Activated naive CD8-positive, alpha-beta T cell (primary cell): ENCODE data around the gene OOSP2.
"Not testable (repeated sequence)": the region's sequence is repeated elsewhere in the genome, so short reads cannot be mapped to it uniquely, and the experiment has no call there.

ENCODE experiments used
- H3K27ac Mint-ChIP-seq: one replicate; pipeline ENCODE4 v1.8.0; 2021; ENCODE audit warnings: mixed read lengths
- H3K27me3 Mint-ChIP-seq: one replicate; pipeline ENCODE4 v1.8.0; 2021; ENCODE audit warnings: mixed read lengths
- H3K36me3 Mint-ChIP-seq: one replicate; pipeline ENCODE4 v1.8.0; 2021; ENCODE audit warnings: mixed read lengths
- H3K4me1 Mint-ChIP-seq: one replicate; pipeline ENCODE4 v1.8.0; 2021; ENCODE audit warnings: low read depth, mixed read lengths
- H3K4me3 Mint-ChIP-seq: one replicate; pipeline ENCODE4 v1.8.0; 2021; ENCODE audit warnings: mild to moderate bottlenecking, mixed read lengths
- H3K9me3 Mint-ChIP-seq: one replicate; pipeline ENCODE4 v1.8.0; 2021; ENCODE audit warnings: low read depth, mixed read lengths

Gene OOSP2

DNA sequence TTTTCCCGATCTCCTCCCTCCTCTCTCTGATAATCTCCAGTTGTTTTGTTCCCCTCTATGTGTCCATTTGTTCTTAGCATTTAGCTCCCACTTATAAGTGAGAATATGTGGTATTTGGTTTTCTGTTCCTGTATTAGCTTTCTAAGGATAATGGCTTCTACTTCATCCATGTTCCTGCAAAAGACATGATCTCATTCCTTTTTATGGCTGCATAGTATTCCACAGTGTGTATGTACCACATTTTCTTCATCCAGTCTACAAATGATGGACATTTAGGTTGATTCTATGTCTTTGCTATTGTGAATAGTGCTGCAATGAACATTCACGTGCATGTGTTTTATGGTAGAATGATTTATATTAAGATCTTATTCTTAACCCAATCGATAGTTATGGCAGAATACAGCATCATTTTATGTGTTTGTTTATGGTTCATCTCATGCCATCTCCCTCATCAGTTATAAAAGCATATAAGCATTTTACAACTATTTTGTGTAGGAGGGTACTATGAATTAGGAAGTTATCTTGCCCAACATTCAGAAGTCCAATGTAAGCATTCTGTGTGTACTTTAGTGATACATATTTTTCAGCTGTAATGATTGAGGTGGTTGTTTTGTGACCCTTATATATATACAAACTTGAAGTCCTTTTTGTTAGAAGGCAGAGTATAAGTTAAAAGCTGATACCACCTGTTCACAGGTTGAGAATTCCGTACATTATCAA lies 19.5 kb downstream of the OOSP2 start:
- H3K36me3 Mint-ChIP-seq, result no peaks in the 10 kb centered on the region
- no peaks in the 10 kb centered on the region for H3K4me1 Mint-ChIP-seq
- no peak overlapping the region for H3K27ac Mint-ChIP-seq
- H3K4me3 Mint-ChIP-seq, result no peak overlapping the region
- H3K9me3 Mint-ChIP-seq, result peaks cover 3% of the 10 kb centered on the region
- H3K27me3 Mint-ChIP-seq, result peaks cover 3% of the 10 kb centered on the region

DNA sequence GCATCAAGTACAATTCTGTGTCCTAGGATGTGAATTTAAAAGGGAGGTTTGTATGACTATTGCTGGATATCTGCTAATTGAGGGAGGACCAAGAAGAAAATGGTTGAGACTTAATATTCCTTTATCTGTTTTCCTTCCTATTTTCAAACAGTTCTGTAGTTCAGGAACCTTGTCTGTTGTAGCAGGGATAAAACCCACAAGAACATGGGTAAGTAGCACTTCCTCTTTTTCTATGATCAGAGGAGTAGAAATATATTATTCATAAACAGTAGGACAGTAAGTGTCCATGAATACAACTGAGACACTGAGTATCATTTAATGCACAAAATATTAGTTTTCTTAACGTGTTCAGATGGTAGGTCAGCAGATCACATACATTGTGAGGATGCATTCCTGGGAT lies 23.9 kb downstream of the OOSP2 start:
- H3K4me3 Mint-ChIP-seq, result no peak overlapping the region
- no peak overlapping the region for H3K27ac Mint-ChIP-seq
- H3K36me3 Mint-ChIP-seq, result no peaks in the 10 kb centered on the region

DNA sequence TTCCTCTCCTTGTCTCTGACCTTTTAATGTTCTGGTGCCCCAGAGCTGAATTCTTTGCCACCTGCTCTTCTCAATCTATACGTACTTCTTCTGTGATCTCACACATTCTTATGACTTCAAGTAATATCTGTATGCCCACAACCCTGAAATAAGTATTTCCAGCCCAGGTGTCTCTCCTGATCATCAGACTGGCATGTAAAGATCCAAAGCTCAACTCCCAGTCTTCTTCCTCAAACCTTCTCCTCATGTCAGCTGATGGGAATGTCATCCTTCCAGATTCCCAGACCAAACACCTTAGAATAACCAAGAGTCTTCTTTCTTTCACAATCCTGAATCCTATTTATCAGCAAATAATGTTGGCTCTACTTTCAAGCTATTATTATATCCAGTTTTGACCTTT lies 25.6 kb downstream of the OOSP2 start:
- Mint-ChIP-seq H3K9me3 (no peaks in the 10 kb centered on the region), H3K36me3 (no peaks in the 10 kb centered on the region), H3K27me3 (peaks cover 8% of the 10 kb centered on the region), H3K27ac (no peak overlapping the region), H3K4me3 (no peak overlapping the region), H3K4me1 (no peaks in the 10 kb centered on the region)

More for the DNA sequence above, 23.9 kb downstream of the OOSP2 start:
- H3K9me3 Mint-ChIP-seq, result peaks cover 3% of the 10 kb centered on the region
- H3K4me1 Mint-ChIP-seq, result no peaks in the 10 kb centered on the region
- H3K27me3 Mint-ChIP-seq, result peaks cover 3% of the 10 kb centered on the region

- no peaks in the 10 kb centered on the region for H3K36me3 Mint-ChIP-seq
- no peak overlapping the region for H3K27ac Mint-ChIP-seq
- no peak overlapping the region for H3K4me3 Mint-ChIP-seq
- peaks cover 12% of the 10 kb centered on the region for H3K27me3 Mint-ChIP-seq
- H3K9me3 Mint-ChIP-seq, result no peaks in the 10 kb centered on the region
- H3K4me1 Mint-ChIP-seq, result no peaks in the 10 kb centered on the region
These were observed 29.2 kb downstream of the OOSP2 start for GRCh38 chr11:60069450-60069849.

- H3K4me3 Mint-ChIP-seq, H3K9me3 Mint-ChIP-seq, H3K4me1 Mint-ChIP-seq, H3K36me3 Mint-ChIP-seq, H3K27ac Mint-ChIP-seq: not testable (repeated sequence)
- H3K27me3 Mint-ChIP-seq, result peaks cover 12% of the 10 kb centered on the region
These were observed 31.4 kb downstream of the OOSP2 start for GRCh38 chr11:60071644-60072043.

DNA sequence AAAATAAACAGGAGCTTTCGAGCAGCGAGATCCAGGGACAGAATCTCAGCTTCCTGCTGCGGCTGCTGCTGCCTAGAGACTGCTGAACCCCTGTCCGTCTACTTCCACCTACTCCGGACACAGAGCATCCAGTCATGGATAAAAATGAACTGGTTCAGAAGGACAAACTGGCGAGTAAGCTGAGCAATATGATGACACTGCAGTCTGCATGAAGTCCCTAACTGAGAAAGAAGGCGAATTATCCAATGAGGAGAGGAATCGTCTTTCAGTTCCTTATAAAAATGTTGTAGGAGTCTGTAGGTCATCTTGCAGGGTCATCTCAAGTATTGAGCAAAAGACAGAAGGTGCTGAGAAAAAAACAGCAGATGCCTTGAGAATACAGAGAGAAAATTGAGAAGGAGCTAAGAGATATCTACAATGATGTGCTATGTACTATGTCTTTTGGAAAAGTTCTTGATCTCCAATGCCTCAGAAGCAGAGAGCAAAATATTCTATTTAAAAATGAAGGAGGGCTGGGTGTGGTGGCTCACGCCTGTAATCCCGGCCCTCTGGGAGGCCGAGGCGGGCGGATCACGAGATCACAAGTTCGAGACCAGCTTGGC lies 37.1 kb downstream of the OOSP2 start:
- Mint-ChIP-seq H3K4me1 (no peaks in the 10 kb centered on the region), H3K27me3 (peaks cover 1% of the 10 kb centered on the region), H3K36me3 (no peaks in the 10 kb centered on the region), H3K27ac (no peak overlapping the region), H3K4me3 (no peak overlapping the region), H3K9me3 (peaks cover 11% of the 10 kb centered on the region)

GRCh38 chr11:60077981-60078380 lies 37.8 kb downstream of the OOSP2 start:
- no peaks in the 10 kb centered on the region for H3K36me3 Mint-ChIP-seq
- peaks cover 1% of the 10 kb centered on the region for H3K27me3 Mint-ChIP-seq
- no peak overlapping the region for H3K27ac Mint-ChIP-seq
- no peak overlapping the region for H3K4me3 Mint-ChIP-seq
- peaks cover 11% of the 10 kb centered on the region for H3K9me3 Mint-ChIP-seq
- H3K4me1 Mint-ChIP-seq, result no peaks in the 10 kb centered on the region

DNA sequence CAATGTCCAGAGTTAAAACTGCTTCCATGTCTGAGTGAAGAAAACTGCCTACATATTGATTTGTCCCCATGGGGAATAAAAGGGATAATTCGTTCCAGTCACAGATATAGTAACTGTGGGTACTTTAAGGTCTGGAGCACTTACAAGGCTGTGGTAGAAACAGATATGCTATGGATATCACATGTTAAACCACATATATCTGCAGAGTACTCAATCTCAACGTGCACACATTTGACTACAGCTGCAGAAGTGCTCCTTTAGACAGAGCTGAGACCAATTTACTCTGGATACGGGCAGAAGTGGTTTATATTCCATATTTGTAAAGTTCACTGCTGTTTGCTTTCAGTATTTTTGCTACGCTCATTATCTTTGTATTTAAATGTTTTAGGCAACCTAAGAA lies 38.5 kb downstream of the OOSP2 start:
- Mint-ChIP-seq H3K36me3 (no peaks in the 10 kb centered on the region), H3K4me1 (no peaks in the 10 kb centered on the region), H3K27ac (no peak overlapping the region), H3K27me3 (peaks cover 1% of the 10 kb centered on the region), H3K4me3 (no peak overlapping the region), H3K9me3 (peaks cover 11% of the 10 kb centered on the region)

GRCh38 chr11:60080535-60080934 lies 40.3 kb downstream of the OOSP2 start:
- Mint-ChIP-seq H3K36me3 (no peaks in the 10 kb centered on the region), H3K4me1 (no peaks in the 10 kb centered on the region), H3K9me3 (peaks cover 11% of the 10 kb centered on the region), H3K27ac (no peak overlapping the region), H3K4me3 (no peak overlapping the region), H3K27me3 (peaks cover 5% of the 10 kb centered on the region)

GRCh38 chr11:60084631-60085273 lies 44.5 kb downstream of the OOSP2 start:
- Mint-ChIP-seq H3K36me3 (no peaks in the 10 kb centered on the region), H3K27ac (no peak overlapping the region), H3K9me3 (no peaks in the 10 kb centered on the region), H3K4me3 (no peak overlapping the region), H3K27me3 (peaks cover 13% of the 10 kb centered on the region), H3K4me1 (no peaks in the 10 kb centered on the region)

- Mint-ChIP-seq H3K27me3 (peaks cover 13% of the 10 kb centered on the region), H3K36me3 (no peaks in the 10 kb centered on the region), H3K9me3 (no peaks in the 10 kb centered on the region), H3K4me3 (no peak overlapping the region), H3K27ac (no peak overlapping the region), H3K4me1 (no peaks in the 10 kb centered on the region)
These were observed 45.7 kb downstream of the OOSP2 start for GRCh38 chr11:60085909-60086308.

- H3K9me3 Mint-ChIP-seq, result no peaks in the 10 kb centered on the region
- H3K36me3 Mint-ChIP-seq, result no peaks in the 10 kb centered on the region
- no peak overlapping the region for H3K27ac Mint-ChIP-seq
- peaks cover 13% of the 10 kb centered on the region for H3K27me3 Mint-ChIP-seq
- no peaks in the 10 kb centered on the region for H3K4me1 Mint-ChIP-seq
- H3K4me3 Mint-ChIP-seq, result no peak overlapping the region
These were observed 47.0 kb downstream of the OOSP2 start for GRCh38 chr11:60087239-60087638.

GRCh38 chr11:60088364-60088763 lies 48.2 kb downstream of the OOSP2 start, which contains the start of gene MS4A2:
Gene MS4A2, plus strand, starts transcription at chr11:60088664. Its CDS starts 102 bp downstream, at chr11:60088766.
- H3K36me3 Mint-ChIP-seq, result no peaks in the 10 kb centered on the region
- no peak within 1 kb of the TSS for H3K4me3 Mint-ChIP-seq
- no peaks in the 10 kb centered on the region for H3K4me1 Mint-ChIP-seq
- no peak within 1 kb of the TSS for H3K27ac Mint-ChIP-seq
- no peaks in the 10 kb centered on the region for H3K9me3 Mint-ChIP-seq
- H3K27me3 Mint-ChIP-seq, result peaks cover 13% of the 10 kb centered on the region

GRCh38 chr11:60095477-60096120 lies 55.4 kb downstream of the OOSP2 start:
- Mint-ChIP-seq H3K4me3 (no peak overlapping the region), H3K27ac (no peak overlapping the region), H3K27me3 (peaks cover 7% of the 10 kb centered on the region), H3K4me1 (no peaks in the 10 kb centered on the region), H3K36me3 (no peaks in the 10 kb centered on the region), H3K9me3 (no peaks in the 10 kb centered on the region)

DNA sequence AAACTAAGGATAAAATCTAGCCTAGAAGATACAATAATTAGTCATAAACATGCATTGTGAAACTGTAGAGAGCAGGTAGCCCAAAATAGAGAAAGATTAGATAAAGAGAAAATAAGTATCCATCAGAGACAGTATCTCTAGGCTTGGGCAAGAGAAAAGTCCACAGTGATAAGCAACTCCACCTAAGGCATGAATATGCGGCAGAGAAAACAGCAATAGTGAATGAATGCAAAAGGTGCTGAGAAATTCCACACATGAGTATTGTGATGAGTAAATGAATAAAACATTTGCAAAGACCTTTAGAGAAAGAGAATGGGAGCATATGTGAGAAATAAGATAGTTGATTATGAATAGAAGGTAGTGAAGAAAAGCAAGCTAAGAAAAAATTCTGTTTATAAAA lies 57.0 kb downstream of the OOSP2 start:
- no peaks in the 10 kb centered on the region for H3K4me1 Mint-ChIP-seq
- H3K27ac Mint-ChIP-seq, result no peak overlapping the region
- no peaks in the 10 kb centered on the region for H3K36me3 Mint-ChIP-seq
- no peaks in the 10 kb centered on the region for H3K9me3 Mint-ChIP-seq
- peaks cover 7% of the 10 kb centered on the region for H3K27me3 Mint-ChIP-seq
- H3K4me3 Mint-ChIP-seq, result no peak overlapping the region
